NCI-H82 treated with DMSO at 0.1 percent for 48 hours (cell line): ENCODE data around the gene ETDC.
"Not testable (repeated sequence)": the region's sequence is repeated elsewhere in the genome, so short reads cannot be mapped to it uniquely, and the experiment has no call there.

Experiments used
- DNase-seq: peaks from one replicate; lab custom pipeline; 2025; ENCODE audit not compliant: unreplicated experiment; lab: John Stamatoyannopoulos, UW

The ETDC gene

GRCh38 chrX:135309430-135309923 is at the start of gene ETDC:
Gene ETDC (plus strand): TSS chrX:135309480. CDS start chrX:135309480, 0 bp downstream.
- DNase-seq = no peak

DNA sequence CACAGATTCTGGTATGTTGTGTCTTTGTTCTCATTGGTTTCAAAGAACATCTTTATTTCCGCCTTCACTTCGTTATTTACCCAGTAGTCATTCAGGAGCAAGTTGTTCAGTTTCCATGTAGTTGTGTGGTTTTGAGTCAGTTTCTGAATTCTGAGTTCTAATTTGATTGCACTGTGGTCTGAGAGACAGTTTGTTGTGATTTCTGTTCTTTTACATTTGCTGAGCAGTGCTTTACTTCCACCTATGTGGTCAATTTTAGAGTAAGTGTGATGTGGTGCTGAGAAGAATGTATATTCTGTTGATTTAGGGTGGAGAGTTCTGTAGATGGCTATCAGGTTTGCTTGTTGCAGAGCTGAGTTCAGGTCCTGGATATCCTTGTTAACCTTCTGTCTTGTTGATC is 48.3 kb upstream of the ETDC start:
- not testable (repeated sequence) for DNase-seq

DNA sequence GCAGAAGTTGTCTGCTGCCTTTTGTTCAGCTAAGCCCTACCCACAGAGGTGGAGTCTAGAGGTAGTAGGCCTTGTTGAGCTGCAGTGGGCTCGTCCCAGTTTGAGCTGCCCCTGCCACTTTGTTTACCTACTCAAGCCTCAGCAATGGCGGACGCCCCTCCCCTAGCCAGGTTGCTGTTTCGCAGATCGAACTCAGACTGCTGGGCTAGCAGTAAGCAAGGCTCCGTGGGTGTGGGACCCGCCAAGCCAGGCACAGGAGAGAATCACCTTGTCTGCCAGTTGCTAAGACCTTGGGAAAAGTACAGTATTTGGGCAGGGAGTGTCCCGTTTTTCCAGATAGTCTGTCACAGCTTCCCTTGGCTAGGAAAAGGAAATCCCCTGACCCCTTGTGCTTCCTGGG is 45.9 kb upstream of the ETDC start:
- DNase-seq = not testable (repeated sequence)

DNA sequence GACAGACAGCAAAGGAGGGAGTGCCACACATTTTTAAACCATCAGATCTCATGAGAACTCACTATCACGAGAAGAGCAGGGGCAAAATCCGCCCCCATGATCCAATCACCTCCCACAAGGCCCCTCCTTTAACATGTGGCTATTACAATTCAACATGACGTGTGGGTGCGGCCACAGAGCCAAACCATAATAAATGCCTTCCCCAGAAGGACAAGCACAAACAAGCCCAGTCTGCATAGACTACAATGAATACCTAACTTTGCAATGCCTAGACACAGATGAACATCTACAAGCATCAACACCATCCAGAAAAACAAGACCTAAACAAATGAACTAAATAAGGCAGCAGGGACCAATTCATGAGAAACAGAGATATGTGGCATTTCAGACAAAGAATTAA is 45.1 kb upstream of the ETDC start:
- no peak for DNase-seq

- no peak for DNase-seq
Measured at GRCh38 chrX:135273162-135273561, 36.1 kb upstream of the ETDC start.

GRCh38 chrX:135275973-135276372 is 33.3 kb upstream of the ETDC start:
- no peak for DNase-seq

- DNase-seq = no peak
Measured at GRCh38 chrX:135287266-135287823, 21.9 kb upstream of the ETDC start.

GRCh38 chrX:135295238-135295943 is 13.9 kb upstream of the ETDC start:
- no peak for DNase-seq

- no peak for DNase-seq
Measured at GRCh38 chrX:135295944-135296305, 13.4 kb upstream of the ETDC start.

- DNase-seq = no peak
Measured at GRCh38 chrX:135302269-135302873, 6.9 kb upstream of the ETDC start.

- no peak for DNase-seq
Measured at GRCh38 chrX:135304741-135305140, 4.5 kb upstream of the ETDC start.

DNA sequence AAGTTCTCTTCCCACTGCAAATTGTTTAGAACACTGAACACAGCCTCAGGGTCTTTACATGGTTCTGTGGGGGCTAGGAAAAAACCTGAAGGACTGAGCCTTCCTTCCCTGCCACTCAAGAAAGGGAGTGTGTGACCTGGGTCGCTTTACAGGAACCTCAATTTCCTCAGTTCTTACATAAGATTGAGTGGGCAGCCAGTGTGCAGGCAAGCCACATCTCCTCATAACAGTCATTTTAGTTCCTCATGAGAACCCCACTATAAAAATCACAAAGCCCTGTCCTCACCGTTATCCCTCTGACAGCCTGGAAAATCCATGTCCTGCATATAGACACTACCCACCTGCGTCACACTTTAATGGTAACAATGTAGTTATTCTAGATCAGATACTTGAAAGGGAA is 2.1 kb upstream of the ETDC start:
- no peak for DNase-seq

DNA sequence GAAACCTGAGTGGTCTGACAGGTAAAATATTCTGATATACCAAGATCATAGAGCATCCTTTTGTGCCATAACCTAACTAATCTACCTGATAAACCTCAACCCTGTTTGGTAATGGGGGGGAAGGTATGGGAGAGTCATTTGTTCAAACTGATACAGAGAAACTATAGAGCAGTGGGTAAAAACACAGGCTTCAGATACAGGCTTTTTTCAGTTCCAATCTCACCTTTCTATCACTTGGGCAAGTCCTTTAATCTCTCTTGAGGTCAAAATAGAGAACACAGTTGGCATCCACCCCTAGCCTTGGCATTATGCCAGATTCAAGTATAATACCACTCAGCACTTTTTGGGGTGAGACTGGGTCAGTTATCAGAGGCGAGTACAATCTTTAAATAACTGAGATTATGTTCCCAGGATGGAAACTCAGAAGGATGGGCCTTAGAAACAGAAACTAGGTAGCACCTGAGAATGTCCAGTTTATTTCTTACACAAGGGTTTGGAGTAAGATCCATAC is 880 bp upstream of the ETDC start:
- peak; percentile 55 for DNase-seq

GRCh38 chrX:135315864-135316263 is 6.6 kb downstream of the ETDC start:
- no peak for DNase-seq

DNA sequence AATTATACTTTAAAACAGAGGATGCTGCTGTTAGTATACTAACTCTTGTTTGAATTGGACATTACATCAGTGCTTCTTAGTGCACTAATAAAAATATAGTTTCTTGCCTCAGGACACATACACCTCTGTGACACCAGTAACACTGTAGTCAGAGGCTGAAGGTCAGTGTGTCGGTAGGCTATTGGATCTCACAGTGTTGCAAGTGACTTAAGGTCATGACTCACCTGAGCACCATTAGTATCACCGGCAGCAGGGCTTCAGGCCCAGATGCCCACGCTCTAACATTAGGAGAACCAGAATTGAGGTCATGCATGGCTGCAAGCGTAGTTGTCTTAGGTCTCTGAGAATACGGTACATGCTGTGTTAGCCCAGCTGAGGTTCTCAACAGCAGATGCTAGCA is 15.2 kb downstream of the ETDC start:
- no peak for DNase-seq

DNA sequence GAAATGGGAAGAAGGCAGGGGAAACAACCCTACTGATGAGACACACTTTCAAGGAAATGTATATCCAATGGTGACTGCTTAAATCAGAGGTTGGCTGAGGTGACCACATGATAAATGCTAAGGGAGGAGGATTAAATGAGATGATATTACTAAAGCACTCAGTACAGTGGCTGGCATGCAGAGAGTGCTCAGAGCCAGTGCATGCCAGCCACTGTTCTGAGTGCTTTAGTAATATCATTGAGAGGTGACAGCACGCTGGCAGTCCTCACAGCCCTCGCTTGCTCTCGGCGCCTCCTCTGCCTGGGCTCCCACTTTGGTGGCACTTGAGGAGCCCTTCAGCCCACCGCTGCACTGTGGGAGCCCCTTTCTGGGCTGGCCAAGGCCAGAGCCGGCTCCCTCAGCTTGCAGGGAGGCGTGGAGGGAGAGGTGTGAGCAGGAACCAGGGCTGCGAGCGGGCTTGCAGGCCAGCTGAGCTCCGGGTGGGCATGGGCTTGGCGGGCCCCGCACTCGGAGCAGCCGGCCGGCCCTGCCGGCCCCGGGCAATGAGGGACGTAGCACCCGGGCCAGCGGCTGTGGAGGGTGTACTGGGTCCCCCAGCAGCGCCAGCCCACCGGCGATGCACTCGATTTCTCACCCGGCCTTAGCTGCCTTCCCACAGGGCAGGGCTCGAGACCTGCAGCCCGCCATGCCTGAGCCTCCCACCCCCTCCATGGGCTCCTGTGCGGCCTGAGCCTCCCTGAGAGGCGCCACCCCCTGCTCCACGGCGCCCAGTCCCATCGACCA is 15.9 kb downstream of the ETDC start:
- not testable (repeated sequence) for DNase-seq

- DNase-seq = no peak
Measured at GRCh38 chrX:135327299-135327698, 18.0 kb downstream of the ETDC start.

DNA sequence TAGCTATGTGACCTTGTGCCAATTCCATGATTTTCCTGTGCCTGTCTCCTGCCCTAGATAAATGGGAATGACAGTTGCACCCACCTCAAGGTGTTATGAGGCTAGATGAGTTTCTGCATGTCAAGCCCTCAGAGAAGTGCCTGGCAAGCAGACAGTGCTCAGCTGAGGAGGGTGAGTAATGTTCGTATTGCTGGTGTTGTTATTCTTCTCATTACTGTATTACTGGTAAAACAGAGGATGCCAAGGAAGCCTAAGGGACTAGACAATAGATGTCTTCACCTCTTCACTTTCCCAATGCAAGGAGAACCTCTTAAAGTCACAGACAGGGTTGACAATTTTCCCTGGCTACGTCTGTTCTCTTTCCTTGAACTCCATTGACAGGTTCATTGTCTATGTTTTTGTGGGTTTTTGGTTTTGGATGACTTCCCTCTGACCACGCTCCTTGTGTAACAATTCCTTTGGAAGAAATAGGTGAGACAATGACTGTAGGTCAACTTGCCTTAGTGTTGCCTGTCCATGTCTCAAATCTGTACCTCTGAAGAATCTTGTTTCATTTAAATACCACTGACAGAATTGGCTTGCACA is 19.2 kb downstream of the ETDC start:
- no peak for DNase-seq

GRCh38 chrX:135330706-135331105 is 21.4 kb downstream of the ETDC start:
- DNase-seq = no peak

- DNase-seq = no peak
Measured at GRCh38 chrX:135331525-135331924, 22.2 kb downstream of the ETDC start.

GRCh38 chrX:135340831-135341230 is 31.6 kb downstream of the ETDC start:
- DNase-seq = peak; percentile 51
